ENCODE measurements around the gene B3GALNT2.

The B3GALNT2 gene

DNA sequence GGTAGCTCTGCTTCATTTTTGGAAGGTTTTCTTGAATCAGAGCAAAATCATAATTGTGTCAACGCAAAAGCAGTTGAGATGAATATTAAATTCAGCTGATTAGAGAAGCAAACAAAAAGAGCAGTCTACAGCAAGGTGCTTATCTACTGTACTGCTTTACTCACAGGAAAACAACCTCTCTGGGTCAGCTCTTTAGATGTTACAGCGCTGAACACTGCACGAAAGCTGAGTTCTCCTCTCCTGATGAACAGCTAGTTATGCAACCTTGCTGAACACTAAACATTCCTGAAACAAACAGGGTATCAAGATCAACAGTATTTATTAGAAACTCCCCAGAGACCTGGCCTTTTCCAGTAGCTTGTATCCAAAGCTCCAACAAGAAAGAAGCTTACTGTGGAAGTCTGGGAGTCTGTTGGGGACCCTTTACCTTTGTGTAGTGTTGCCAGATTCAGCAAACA, 95.7 kb downstream of the B3GALNT2 start:
- DNase-seq = no peak

DNA sequence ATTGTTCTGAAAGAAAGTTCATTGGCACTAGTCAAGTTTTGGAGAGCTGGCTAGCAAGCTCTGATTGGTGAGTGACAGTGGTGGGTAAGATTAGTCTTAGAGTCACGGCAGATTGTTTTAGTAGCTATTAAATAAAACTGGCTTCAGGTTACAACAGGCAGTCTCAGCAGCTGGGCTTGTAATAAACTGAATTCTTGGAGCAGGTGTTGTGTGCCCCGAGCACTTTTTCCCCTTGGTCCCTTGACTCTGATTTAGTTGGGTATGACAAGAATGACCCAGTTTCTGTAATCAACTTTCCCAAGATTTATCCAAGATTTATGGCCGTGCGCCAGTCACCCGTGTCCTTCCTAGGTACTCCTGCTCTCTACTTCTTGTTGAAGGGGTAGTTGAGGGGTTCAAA, 96.8 kb downstream of the B3GALNT2 start:
- no peak for DNase-seq

DNA sequence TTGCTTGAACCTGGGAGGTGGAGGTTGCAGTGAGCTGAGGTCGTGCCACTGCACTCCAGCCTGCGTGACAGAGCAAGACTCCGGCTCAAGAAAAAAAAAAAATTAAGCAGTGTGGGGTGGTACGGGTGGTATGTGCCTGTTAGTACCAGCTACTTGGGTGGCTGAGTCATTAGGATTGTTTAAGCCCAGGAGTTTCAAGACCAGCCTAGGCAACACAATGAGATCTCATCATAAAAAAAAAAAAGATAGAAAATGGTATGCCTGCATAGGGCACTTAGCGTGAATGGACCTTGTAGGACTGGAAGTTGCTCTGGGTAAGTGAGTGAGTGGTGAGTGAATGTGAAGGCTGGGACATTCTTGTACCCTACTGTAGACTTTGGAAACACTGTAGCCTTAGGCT, 100.1 kb downstream of the B3GALNT2 start:
- no peak for DNase-seq

DNA sequence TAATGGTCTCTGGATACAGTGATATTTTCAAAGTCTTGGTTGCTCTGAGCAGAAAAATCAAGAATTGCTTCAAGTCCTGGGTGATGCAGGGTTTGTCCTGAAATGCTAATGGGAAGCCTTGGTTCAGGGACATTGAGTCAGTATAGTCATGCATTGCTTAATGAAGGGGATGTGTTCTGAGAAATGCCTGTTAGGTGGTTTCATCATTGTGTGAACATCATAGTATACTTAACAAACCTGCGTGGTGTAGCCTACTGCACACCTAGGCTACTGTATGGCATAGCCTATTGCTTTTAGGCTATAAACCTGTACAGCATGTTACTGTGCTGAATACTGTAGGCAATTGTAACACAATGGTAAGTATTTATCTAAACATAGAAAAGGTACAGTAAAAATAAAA, 100.7 kb downstream of the B3GALNT2 start:
- no peak for DNase-seq

DNA sequence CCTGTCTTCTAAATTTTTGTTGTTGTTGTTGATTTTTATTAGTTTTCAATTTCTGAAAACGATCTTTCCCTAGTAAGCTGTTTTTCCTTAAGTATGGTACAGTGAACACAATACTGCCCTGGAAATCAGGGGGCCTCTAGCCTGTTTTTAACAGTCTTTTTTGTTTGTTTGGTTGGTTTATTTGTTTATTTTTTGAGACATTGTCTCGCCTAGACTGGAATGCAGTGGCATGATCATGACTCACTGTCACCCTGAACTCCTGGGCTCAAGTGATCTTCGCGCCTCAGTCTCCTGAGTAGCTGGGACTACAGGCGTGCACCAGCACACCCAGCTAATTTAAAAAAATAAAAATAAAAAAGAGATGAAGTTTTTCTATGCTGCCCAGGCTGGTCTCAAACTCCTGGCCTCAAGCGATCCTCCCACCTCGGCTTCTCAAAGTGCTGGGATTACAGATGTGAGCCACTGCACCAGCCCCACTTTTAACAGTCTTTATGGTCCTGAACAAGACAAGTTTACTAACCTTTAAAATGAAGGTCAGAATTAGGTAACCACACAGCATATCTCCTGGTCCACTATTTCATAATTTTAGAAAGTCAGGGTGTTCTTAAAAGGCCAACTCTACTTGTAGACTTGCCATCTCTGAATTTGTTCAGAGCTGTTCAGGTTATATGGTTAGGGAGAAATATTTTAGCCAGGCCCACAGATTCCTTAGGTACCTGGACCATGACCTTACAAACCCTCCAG, 101.6 kb downstream of the B3GALNT2 start:
- peak; percentile 67 for DNase-seq

- DNase-seq = no peak
Observed at GRCh38 chr1:235401251-235401650, 103.0 kb downstream of the B3GALNT2 start.

All from DMS53 (cell line).